MM.1S (cell line): ENCODE data around the gene TMEM69.

ENCODE experiments used
- DNase-seq: peaks from one replicate; pipeline ENCODE4 v3.0.0-alpha.2; 2015
- H2AFZ ChIP-seq: fragments of 300-600 bp; sonication (generic); 2 replicates; pipeline ENCODE4 v1.6.0; 2016; ENCODE audit warnings: antibody characterized with exemption, low read length
- H3F3A ChIP-seq: fragments of 300-600 bp; sonication (generic); 2 replicates; pipeline ENCODE4 v1.6.1; 2016; ENCODE audit warnings: mild to moderate bottlenecking, antibody characterized with exemption, low read length, moderate library complexity, mixed read lengths; ENCODE audit not compliant: insufficient read depth
- H3K27ac ChIP-seq: fragments of 300-600 bp; sonication (generic); 2 replicates; pipeline ENCODE4 v1.5.1; 2016; ENCODE audit warnings: mild to moderate bottlenecking, low read length
- H3K27me3 ChIP-seq: fragments of 300-600 bp; sonication (generic); replicated peaks from 2 replicates; pipeline ENCODE4 v1.6.0; 2016; ENCODE audit warnings: low read length; ENCODE audit not compliant: insufficient read depth
- H3K36me3 ChIP-seq: fragments of 300-600 bp; sonication (generic); replicated peaks from 2 replicates; pipeline ENCODE4 v1.6.1; 2016; ENCODE audit warnings: mild to moderate bottlenecking, low read length, mixed read lengths; ENCODE audit not compliant: insufficient read depth
- H3K4me1 ChIP-seq: fragments of 300-600 bp; sonication (generic); 2 replicates; pipeline ENCODE4 v1.6.1; 2016; ENCODE audit warnings: low read length, mixed read lengths
- H3K4me2 ChIP-seq: fragments of 300-600 bp; sonication (generic); 2 replicates; pipeline ENCODE4 v1.6.0; 2016; ENCODE audit warnings: low read depth, low read length
- H3K4me3 ChIP-seq: fragments of 300-600 bp; sonication (generic); 2 replicates; pipeline ENCODE4 v1.5.1; 2016; ENCODE audit warnings: low read length, mixed read lengths
- H3K79me2 ChIP-seq: fragments of 300-600 bp; sonication (generic); 2 replicates; pipeline ENCODE4 v1.6.1; 2016; ENCODE audit warnings: mixed run types, low read length, mixed read lengths
- H3K9ac ChIP-seq: fragments of 300-600 bp; sonication (generic); 2 replicates; pipeline ENCODE4 v1.6.1; 2016; ENCODE audit warnings: low read length, mixed read lengths
- H3K9me2 ChIP-seq: fragments of 300-600 bp; sonication (generic); replicated peaks from 2 replicates; pipeline ENCODE4 v1.6.1; 2016; ENCODE audit warnings: mild to moderate bottlenecking, low read length, mixed read lengths; ENCODE audit not compliant: insufficient read depth
- H3K9me3 ChIP-seq: fragments of 300-600 bp; sonication (generic); replicated peaks from 2 replicates; pipeline ENCODE4 v1.6.1; 2016; ENCODE audit warnings: mild to moderate bottlenecking, low read length, mixed read lengths; ENCODE audit not compliant: insufficient read depth
- H4K20me1 ChIP-seq: fragments of 300-600 bp; sonication (generic); 2 replicates; pipeline ENCODE4 v1.6.1; 2016; ENCODE audit warnings: mild to moderate bottlenecking, low read length, moderate library complexity, mixed read lengths; ENCODE audit not compliant: insufficient read depth
- EZH2 ChIP-seq: fragments of 300-600 bp; sonication (generic); optimal IDR thresholded peaks from 2 replicates; pipeline ENCODE3; 2017; ENCODE audit warnings: low read depth, mild to moderate bottlenecking, antibody characterized with exemption, low read length, mixed read lengths
- EZH2phosphoT487 ChIP-seq: fragments of 300-600 bp; sonication (generic); IDR thresholded peaks from 2 replicates; pipeline ENCODE4 v1.6.1; 2018; ENCODE audit warnings: antibody characterized with exemption, low read length
- TF ChIP-seq, protein P1 (sequence below): fragments of 300-600 bp; sonication (generic); IDR thresholded peaks from 2 replicates; pipeline ENCODE4 v1.5.1; 2016; ENCODE audit warnings: antibody characterized with exemption, low read length, mixed read lengths

The TMEM69 gene

DNA sequence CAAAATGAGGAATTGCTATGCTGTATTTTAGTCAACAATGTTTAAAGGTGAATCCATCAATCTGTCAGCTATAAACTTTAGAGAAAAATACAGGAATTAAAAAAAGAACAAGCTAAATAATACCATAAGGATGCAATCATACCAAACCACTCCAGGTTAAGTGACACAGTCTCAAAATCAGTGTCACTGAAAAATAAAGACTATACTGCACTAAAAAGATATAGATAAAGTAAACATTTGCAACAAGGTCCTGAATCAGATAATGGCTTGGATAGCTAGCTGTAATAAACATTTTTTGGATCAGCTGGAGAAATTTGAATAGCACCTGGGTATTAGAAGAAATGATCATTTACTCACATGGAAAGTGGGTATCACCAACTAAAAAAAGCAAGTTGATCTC lies 9.5 kb upstream of the TMEM69 start:
- Histone ChIP-seq H3K4me1 (peaks cover 9% of the 10 kb centered on the region; the same call in 1 of the 2 replicates), H4K20me1 (peaks cover 38% of the 10 kb centered on the region)
- TF ChIP-seq, protein P1, sequence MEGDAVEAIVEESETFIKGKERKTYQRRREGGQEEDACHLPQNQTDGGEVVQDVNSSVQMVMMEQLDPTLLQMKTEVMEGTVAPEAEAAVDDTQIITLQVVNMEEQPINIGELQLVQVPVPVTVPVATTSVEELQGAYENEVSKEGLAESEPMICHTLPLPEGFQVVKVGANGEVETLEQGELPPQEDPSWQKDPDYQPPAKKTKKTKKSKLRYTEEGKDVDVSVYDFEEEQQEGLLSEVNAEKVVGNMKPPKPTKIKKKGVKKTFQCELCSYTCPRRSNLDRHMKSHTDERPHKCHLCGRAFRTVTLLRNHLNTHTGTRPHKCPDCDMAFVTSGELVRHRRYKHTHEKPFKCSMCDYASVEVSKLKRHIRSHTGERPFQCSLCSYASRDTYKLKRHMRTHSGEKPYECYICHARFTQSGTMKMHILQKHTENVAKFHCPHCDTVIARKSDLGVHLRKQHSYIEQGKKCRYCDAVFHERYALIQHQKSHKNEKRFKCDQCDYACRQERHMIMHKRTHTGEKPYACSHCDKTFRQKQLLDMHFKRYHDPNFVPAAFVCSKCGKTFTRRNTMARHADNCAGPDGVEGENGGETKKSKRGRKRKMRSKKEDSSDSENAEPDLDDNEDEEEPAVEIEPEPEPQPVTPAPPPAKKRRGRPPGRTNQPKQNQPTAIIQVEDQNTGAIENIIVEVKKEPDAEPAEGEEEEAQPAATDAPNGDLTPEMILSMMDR, result no peak

DNA sequence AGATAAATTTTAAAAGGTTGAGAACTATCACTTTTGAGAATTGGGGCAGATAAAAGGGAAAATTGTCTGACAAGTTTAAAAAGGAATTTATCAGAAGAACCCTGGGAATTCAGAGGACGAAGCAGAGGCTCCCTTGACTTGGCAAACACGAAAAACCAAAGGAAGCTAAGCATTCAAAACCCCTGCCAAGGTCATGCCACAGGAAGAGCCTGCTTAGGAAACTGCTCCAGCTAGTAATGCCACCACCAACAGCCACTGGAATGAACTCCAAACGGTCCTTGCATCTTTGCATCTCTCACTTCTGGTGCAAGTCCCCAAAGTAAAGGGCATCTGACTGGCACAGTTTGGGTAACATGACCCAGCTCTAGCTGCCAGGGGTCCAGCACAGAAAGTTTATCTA lies 8.9 kb upstream of the TMEM69 start:
- Histone ChIP-seq H3K4me1 (peaks cover 9% of the 10 kb centered on the region; the same call in 1 of the 2 replicates), H3K27ac (no peak overlapping the region), H2AFZ (no peak overlapping the region), H3K4me3 (no peak overlapping the region), H4K20me1 (peaks cover 38% of the 10 kb centered on the region), H3K9me2 (no peaks in the 10 kb centered on the region), H3K27me3 (no peaks in the 10 kb centered on the region), H3K9me3 (no peaks in the 10 kb centered on the region), H3K9ac (no peak overlapping the region), H3K36me3 (no peaks in the 10 kb centered on the region), H3K79me2 (peaks cover 97% of the 10 kb centered on the region), H3F3A (no peaks in the 10 kb centered on the region; the same call in 1 of the 2 replicates), H3K4me2 (no peak overlapping the region)
- TF ChIP-seq, protein P1, result no peak
- TF ChIP-seq EZH2, result no peak
- no peak for TF ChIP-seq EZH2phosphoT487
- DNase-seq, result no peak

More for the DNA sequence above, 9.5 kb upstream of the TMEM69 start:
- Histone ChIP-seq H3K9me2 (no peaks in the 10 kb centered on the region), H3F3A (no peaks in the 10 kb centered on the region; the same call in 1 of the 2 replicates), H3K9ac (no peak overlapping the region), H3K4me3 (no peak overlapping the region), H3K27ac (no peak overlapping the region), H3K9me3 (no peaks in the 10 kb centered on the region), H3K4me2 (no peak overlapping the region), H2AFZ (no peak overlapping the region), H3K79me2 (peaks cover 97% of the 10 kb centered on the region), H3K36me3 (no peaks in the 10 kb centered on the region), H3K27me3 (no peaks in the 10 kb centered on the region)
- no peak for DNase-seq

DNA sequence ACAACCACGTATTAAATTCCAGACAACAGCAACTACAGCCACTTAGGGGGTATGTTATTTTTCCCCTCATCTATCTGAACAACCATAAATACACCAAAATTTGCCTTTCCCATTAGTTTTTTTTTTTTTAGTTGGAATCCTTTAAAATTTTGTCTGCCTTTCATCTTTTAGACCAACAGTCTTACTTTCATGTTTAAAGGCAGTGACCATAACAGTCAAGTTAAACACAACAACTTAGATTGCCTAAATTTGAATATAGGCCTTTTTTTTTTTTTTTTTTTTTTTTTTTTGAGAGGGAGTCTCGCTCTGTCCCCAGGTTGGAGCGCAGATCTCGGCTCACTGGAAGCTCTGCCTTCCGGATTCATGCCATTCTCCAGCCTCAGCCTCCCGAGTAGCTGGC lies 5.0 kb upstream of the TMEM69 start:
- H3K36me3 ChIP-seq, result no peaks in the 10 kb centered on the region
- no peak for DNase-seq
- H3F3A ChIP-seq, result peaks cover 13% of the 10 kb centered on the region
- TF ChIP-seq EZH2 (no peak), EZH2phosphoT487 (no peak)
- TF ChIP-seq, protein P1, result no peak
- H3K4me3 ChIP-seq, result no peak overlapping the region
- no peaks in the 10 kb centered on the region for H3K9me2 ChIP-seq
- H3K79me2 ChIP-seq, result peaks cover 84% of the 10 kb centered on the region
- no peak overlapping the region for H2AFZ ChIP-seq
- H4K20me1 ChIP-seq, result peaks cover 20% of the 10 kb centered on the region
- H3K9me3 ChIP-seq, result no peaks in the 10 kb centered on the region
- no peaks in the 10 kb centered on the region for H3K27me3 ChIP-seq
- H3K9ac ChIP-seq, result no peak overlapping the region
- no peak overlapping the region for H3K27ac ChIP-seq
- no peak overlapping the region for H3K4me2 ChIP-seq
- H3K4me1 ChIP-seq, result peaks cover 9% of the 10 kb centered on the region; the same call in 1 of the 2 replicates
